Measurements from ENCODE around the gene SYNJ1.

GRCh38 chr21:32597205-32597604 lies 130.6 kb downstream of the SYNJ1 start:
- no peak for TF ChIP-seq POLR2A (IDR thresholded peaks at IDR 0.05)
- TF ChIP-seq, protein P1, sequence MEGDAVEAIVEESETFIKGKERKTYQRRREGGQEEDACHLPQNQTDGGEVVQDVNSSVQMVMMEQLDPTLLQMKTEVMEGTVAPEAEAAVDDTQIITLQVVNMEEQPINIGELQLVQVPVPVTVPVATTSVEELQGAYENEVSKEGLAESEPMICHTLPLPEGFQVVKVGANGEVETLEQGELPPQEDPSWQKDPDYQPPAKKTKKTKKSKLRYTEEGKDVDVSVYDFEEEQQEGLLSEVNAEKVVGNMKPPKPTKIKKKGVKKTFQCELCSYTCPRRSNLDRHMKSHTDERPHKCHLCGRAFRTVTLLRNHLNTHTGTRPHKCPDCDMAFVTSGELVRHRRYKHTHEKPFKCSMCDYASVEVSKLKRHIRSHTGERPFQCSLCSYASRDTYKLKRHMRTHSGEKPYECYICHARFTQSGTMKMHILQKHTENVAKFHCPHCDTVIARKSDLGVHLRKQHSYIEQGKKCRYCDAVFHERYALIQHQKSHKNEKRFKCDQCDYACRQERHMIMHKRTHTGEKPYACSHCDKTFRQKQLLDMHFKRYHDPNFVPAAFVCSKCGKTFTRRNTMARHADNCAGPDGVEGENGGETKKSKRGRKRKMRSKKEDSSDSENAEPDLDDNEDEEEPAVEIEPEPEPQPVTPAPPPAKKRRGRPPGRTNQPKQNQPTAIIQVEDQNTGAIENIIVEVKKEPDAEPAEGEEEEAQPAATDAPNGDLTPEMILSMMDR (IDR thresholded peaks at IDR 0.05), result no peak

All from right lobe of liver (tissue), 4 donors.